ENCODE data around the gene KL. TPM values are rescaled to one million over a fixed set of nuclear protein-coding genes. Genes with fewer than 3 reads are reported as not detected.

The KL gene
- total RNA-seq = 1 to 10 TPM in 3 of 4 donors, under 1 TPM in 1; 0.60 to 3.4 (median 1.2) TPM

DNA sequence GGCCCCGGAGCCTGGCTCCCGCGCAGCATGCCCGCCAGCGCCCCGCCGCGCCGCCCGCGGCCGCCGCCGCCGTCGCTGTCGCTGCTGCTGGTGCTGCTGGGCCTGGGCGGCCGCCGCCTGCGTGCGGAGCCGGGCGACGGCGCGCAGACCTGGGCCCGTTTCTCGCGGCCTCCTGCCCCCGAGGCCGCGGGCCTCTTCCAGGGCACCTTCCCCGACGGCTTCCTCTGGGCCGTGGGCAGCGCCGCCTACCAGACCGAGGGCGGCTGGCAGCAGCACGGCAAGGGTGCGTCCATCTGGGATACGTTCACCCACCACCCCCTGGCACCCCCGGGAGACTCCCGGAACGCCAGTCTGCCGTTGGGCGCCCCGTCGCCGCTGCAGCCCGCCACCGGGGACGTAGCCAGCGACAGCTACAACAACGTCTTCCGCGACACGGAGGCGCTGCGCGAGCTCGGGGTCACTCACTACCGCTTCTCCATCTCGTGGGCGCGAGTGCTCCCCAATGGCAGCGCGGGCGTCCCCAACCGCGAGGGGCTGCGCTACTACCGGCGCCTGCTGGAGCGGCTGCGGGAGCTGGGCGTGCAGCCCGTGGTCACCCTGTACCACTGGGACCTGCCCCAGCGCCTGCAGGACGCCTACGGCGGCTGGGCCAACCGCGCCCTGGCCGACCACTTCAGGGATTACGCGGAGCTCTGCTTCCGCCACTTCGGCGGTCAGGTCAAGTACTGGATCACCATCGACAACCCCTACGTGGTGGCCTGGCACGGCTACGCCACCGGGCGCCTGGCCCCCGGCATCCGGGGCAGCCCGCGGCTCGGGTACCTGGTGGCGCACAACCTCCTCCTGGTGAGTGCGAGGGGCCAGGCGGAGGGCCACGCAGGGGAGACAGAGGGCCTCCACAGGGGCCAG is at the start of gene KL:
Gene KL, plus strand, starts transcription at position 10 of the 909 bp plus-strand sequence. Its CDS starts 18 bp downstream, at position 28.
- Histone ChIP-seq H3K27ac (peak within 1 kb of the TSS; percentile 42 to 75 (median 63)), H3K9me3 (no peaks in the 10 kb centered on the region), H3K36me3 (no peaks in the 10 kb centered on the region), H3K4me1 (peaks cover 0 to 15% (median 11%) of the 10 kb centered on the region in 4 donors), H3K4me3 (peak within 1 kb of the TSS; percentile 27 to 62 (median 43)), H3K27me3 (peaks cover 30% of the 10 kb centered on the region)
- intact Hi-C loops (cut with DNase I; ENCODE audit: low total_unique reads) = no loop called here
- in situ Hi-C loops (cut with MboI; ENCODE audit: low pct_ligation_motif_present in 1 of 4, low pct_unique_long_range_greater_than_20kb in 1 of 4, low sequenced_read_pairs in 3 of 4) = loop anchor here in 1 of 4 donors (25.0 kb wide), 1 partner anchor 429 kb away; the partner anchor contains the start of gene PDS5B
- peak; percentile 20 for DNase-seq
- 5% methylated on average over 61 of the region's 106 CpGs; no CpG with 5 or more reads in 1 of the 2 donors for WGBS, 2 donors (ENCODE audit: low coverage in 1 of 2)
- TF ChIP-seq EP300 (IDR thresholded peaks at IDR 0.05; ENCODE audit: low read depth) (no peak), POLR2AphosphoS5 (IDR thresholded peaks at IDR 0.05) (no peak), POLR2A (IDR thresholded peaks at IDR 0.05) (no peak)
- TF ChIP-seq, protein P1, sequence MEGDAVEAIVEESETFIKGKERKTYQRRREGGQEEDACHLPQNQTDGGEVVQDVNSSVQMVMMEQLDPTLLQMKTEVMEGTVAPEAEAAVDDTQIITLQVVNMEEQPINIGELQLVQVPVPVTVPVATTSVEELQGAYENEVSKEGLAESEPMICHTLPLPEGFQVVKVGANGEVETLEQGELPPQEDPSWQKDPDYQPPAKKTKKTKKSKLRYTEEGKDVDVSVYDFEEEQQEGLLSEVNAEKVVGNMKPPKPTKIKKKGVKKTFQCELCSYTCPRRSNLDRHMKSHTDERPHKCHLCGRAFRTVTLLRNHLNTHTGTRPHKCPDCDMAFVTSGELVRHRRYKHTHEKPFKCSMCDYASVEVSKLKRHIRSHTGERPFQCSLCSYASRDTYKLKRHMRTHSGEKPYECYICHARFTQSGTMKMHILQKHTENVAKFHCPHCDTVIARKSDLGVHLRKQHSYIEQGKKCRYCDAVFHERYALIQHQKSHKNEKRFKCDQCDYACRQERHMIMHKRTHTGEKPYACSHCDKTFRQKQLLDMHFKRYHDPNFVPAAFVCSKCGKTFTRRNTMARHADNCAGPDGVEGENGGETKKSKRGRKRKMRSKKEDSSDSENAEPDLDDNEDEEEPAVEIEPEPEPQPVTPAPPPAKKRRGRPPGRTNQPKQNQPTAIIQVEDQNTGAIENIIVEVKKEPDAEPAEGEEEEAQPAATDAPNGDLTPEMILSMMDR (IDR thresholded peaks at IDR 0.05) = no peak

DNA sequence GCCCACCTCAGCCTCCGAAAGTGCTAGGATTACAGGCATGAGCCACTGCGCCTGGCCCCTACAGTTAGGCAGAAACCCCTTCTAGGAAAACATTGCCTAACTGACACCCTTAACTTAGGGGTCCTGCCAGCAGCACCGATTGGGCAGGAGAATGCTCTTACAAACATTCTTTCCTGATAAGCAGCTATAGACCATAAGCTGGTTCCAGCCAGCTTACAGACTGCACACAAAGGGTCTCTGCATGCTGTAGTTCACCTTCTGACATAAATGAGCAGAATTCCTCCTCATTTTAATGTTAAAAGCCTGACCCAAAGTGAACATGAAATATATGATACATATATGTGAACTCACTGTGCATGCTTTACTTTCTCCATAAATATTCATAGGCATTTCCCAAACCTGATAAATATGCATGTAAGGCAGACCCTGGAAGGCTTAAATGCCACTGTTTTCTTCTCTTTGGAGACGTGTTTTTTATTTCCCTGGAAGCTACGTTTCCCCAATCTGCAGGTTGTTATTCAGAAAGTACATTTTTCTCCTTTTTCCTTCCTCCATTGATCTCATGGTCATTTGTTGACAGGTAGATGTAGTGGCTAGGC is 48.5 kb upstream of the KL start:
- Histone ChIP-seq H3K36me3 (no peaks in the 10 kb centered on the region), H3K4me3 (no peak overlapping the region), H3K27me3 (no peaks in the 10 kb centered on the region), H3K4me1 (peaks cover 0 to 11% (median 0%) of the 10 kb centered on the region in 4 donors), H3K27ac (no peak overlapping the region), H3K9me3 (no peaks in the 10 kb centered on the region)
- TF ChIP-seq, protein P1 (IDR thresholded peaks at IDR 0.05) = no peak
- TF ChIP-seq EP300 (IDR thresholded peaks at IDR 0.05; ENCODE audit: low read depth) (no peak), POLR2AphosphoS5 (IDR thresholded peaks at IDR 0.05) (no peak), POLR2A (IDR thresholded peaks at IDR 0.05) (no peak)
- intact Hi-C loops (cut with DNase I; ENCODE audit: low total_unique reads) = no loop called here
- in situ Hi-C loops (cut with MboI; ENCODE audit: low pct_ligation_motif_present in 1 of 4, low pct_unique_long_range_greater_than_20kb in 1 of 4, low sequenced_read_pairs in 3 of 4) = no loop called here
- no peak for DNase-seq
- 83 to 85% methylated on average over 2 to 5 of the region's 5 CpGs for WGBS, 2 donors (ENCODE audit: low coverage in 1 of 2)

DNA sequence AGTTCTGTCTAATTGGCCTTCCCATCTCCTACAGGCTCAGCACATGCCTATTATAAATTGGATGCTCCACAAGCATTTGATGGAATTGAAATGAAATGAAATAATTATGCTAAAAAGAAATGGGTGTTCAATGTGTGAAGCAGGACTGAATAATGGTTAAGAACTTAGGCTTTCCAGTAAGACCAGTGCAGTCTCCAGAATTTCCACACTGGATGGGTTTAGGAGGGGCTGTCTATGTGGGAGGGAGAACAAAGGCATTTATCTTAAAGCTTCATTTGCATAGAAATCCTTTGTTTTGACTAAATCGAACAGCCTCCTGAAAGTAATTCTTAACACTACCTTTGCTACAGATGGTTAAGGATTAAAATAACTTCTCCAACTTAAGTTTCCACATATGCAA is 47.9 kb upstream of the KL start:
- H3K9me3 ChIP-seq = no peaks in the 10 kb centered on the region
- H3K4me3 ChIP-seq = no peak overlapping the region
- intact Hi-C loops (cut with DNase I; ENCODE audit: low total_unique reads) = no loop called here
- TF ChIP-seq, protein P1 (IDR thresholded peaks at IDR 0.05) = no peak
- no peak for TF ChIP-seq EP300 (IDR thresholded peaks at IDR 0.05; ENCODE audit: low read depth)
- no peak for TF ChIP-seq POLR2A (IDR thresholded peaks at IDR 0.05)
- no peak for TF ChIP-seq POLR2AphosphoS5 (IDR thresholded peaks at IDR 0.05)
- no peak for DNase-seq
- 71 to 100% methylated on average over 1 of the region's 1 CpG for WGBS, 2 donors (ENCODE audit: low coverage in 1 of 2)
- in situ Hi-C loops (cut with MboI; ENCODE audit: low pct_ligation_motif_present in 1 of 4, low pct_unique_long_range_greater_than_20kb in 1 of 4, low sequenced_read_pairs in 3 of 4) = no loop called here
- H3K27ac ChIP-seq = no peak overlapping the region
- H3K27me3 ChIP-seq = no peaks in the 10 kb centered on the region
- H3K36me3 ChIP-seq = no peaks in the 10 kb centered on the region
- peaks cover 0 to 11% (median 0%) of the 10 kb centered on the region in 4 donors for H3K4me1 ChIP-seq

DNA sequence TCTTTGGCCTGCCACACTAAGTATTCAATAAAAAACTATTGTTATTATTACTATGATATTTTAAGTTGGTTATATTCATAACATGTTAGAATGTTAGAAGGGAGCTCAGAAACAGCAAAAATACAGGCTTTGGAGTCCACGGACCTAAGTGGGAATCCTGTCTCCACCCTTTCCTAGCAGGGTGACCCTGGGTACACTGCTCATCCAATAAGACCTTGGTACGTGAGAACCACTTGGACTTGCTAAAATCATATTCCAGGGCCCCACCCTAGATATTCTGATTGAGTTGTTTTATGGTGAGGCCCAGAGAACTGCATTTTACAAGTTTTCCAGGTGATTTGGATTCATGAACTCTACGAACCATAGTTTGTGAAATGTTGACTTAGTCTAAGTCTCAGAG is 47.4 kb upstream of the KL start:
- intact Hi-C loops (cut with DNase I; ENCODE audit: low total_unique reads) = no loop called here
- TF ChIP-seq EP300 (IDR thresholded peaks at IDR 0.05; ENCODE audit: low read depth) = no peak
- TF ChIP-seq, protein P1 (IDR thresholded peaks at IDR 0.05) = no peak
- TF ChIP-seq POLR2AphosphoS5 (IDR thresholded peaks at IDR 0.05) = no peak
- TF ChIP-seq POLR2A (IDR thresholded peaks at IDR 0.05) = no peak
- no peak for DNase-seq
- H3K4me3 ChIP-seq = no peak overlapping the region
- no peaks in the 10 kb centered on the region for H3K9me3 ChIP-seq
- H3K27ac ChIP-seq = peak overlapping the region in 3 of 4 donors; percentile 49 to 63 (median 51)
- WGBS, 2 donors (ENCODE audit: low coverage in 1 of 2) = 55 to 63% methylated on average over 2 to 3 of the region's 3 CpGs
- H3K4me1 ChIP-seq = peaks cover 0 to 11% (median 0%) of the 10 kb centered on the region in 4 donors
- H3K27me3 ChIP-seq = no peaks in the 10 kb centered on the region
- no peaks in the 10 kb centered on the region for H3K36me3 ChIP-seq
- in situ Hi-C loops (cut with MboI; ENCODE audit: low pct_ligation_motif_present in 1 of 4, low pct_unique_long_range_greater_than_20kb in 1 of 4, low sequenced_read_pairs in 3 of 4) = no loop called here

All from transverse colon (tissue), 4 donors.